Ascending aorta (tissue), 2 donors: ENCODE measurements around the gene ARHGEF28. TPM values are rescaled to one million over a fixed set of nuclear protein-coding genes. Genes with fewer than 3 reads are reported as not detected.

ENCODE experiments used
- DNase-seq, 2 donors: peaks; one replicate each; pipeline ENCODE4 v3.0.0-alpha.2; 2019; ENCODE audit warnings: low spot score in 2 of 2
- H3K27ac ChIP-seq, 2 donors: fragments of 200-600 bp; sonication (generic); one replicate each; pipeline ENCODE4 v1.5.1; 2016 to 2017; ENCODE audit warnings: mild to moderate bottlenecking in 1 of 2
- H3K27me3 ChIP-seq: fragments of 200-600 bp; sonication (generic); one replicate; pipeline ENCODE4 v1.5.1; 2017
- H3K36me3 ChIP-seq, 2 donors: fragments of 200-600 bp; sonication (generic); one replicate each; pipeline ENCODE4 v1.5.1; 2016
- H3K4me1 ChIP-seq, 2 donors: fragments of 200-600 bp; sonication (generic); one replicate each; pipeline ENCODE4 v1.5.1; 2016 to 2017; ENCODE audit warnings: mild to moderate bottlenecking in 1 of 2
- H3K4me3 ChIP-seq, 2 donors: fragments of 200-600 bp; sonication (generic); one replicate each; pipeline ENCODE4 v1.5.1; 2016 to 2017; ENCODE audit warnings: mild to moderate bottlenecking in 1 of 2
- H3K9me3 ChIP-seq, 2 donors: fragments of 200-600 bp; sonication (generic); one replicate each; pipeline ENCODE4 v1.5.1; 2016
- intact Hi-C: fragments of 100-400 bp; cut with DNase I; formaldehyde crosslinking; loops from one replicate; pipeline ENCODE4 v1.15.1; 2023
- total RNA-seq: library from RNA; depleted of rRNA; stranded (reverse); fragments of >200 nt; gene quantifications from one replicate; pipeline ENCODE4 v1.1.0, GENCODE V29; 2016
- TF ChIP-seq, protein P1 (sequence below), 3 experiments: fragments of 200-600 bp in 2 of 3; fragments of 450-650 bp in 1 of 3; sonication (generic) in 2 of 3; IDR thresholded peaks; one replicate each; pipeline ENCODE4 v1.5.1; 2016 to 2019; ENCODE audit warnings: antibody characterized with exemption in 3 of 3, mild to moderate bottlenecking in 1 of 3, moderate library complexity in 1 of 3

ARHGEF28 gene
- total RNA-seq, 1 donor from 2014 or later, result 15.1 TPM

DNA sequence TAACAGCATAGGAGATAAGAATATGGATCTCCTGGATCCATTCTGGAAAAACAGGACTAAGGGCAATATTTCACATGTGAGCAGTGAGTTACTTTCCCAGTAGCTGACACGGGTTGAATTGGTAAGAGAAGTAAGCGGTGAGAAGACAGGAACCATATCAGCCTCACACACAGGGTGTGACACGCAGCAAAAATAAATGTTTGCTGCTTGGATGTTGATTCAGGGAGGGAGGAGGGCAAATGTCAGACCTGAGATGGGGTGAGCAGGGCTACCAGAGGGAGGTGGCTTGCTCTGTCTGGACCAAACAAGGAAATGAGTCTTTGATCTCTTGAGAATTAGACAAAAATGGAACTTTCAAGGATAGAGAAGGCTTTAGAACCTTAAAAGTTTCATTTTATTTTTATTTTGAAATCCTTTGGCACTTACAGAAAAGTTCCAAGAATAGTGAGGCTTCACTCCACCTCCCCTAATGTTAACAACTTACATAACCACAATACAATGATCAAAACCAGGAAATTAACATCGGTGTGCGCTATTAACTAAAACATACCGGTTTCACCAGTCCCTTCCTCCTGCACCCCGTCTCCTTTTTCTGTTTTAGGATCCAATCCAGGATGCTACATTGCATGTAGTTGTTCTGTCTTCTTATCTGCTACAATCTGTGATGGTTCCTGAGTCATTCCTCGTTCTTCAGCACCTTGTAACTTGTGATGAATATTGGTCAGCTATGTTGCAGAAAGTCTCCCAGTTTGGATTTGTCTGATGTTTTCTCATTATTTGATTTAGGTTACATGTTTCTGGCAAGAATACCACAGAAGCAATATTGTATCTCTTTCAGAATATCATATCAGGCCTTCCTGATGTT is 20.5 kb upstream of the ARHGEF28 start:
- Histone ChIP-seq H3K27me3 (no peaks in the 10 kb centered on the region), H3K36me3 (no peaks in the 10 kb centered on the region), H3K9me3 (peaks cover 0 to 16% of the 10 kb centered on the region in 2 donors), H3K4me3 (no peak overlapping the region), H3K27ac (no peak overlapping the region), H3K4me1 (no peaks in the 10 kb centered on the region)
- TF ChIP-seq, protein P1, sequence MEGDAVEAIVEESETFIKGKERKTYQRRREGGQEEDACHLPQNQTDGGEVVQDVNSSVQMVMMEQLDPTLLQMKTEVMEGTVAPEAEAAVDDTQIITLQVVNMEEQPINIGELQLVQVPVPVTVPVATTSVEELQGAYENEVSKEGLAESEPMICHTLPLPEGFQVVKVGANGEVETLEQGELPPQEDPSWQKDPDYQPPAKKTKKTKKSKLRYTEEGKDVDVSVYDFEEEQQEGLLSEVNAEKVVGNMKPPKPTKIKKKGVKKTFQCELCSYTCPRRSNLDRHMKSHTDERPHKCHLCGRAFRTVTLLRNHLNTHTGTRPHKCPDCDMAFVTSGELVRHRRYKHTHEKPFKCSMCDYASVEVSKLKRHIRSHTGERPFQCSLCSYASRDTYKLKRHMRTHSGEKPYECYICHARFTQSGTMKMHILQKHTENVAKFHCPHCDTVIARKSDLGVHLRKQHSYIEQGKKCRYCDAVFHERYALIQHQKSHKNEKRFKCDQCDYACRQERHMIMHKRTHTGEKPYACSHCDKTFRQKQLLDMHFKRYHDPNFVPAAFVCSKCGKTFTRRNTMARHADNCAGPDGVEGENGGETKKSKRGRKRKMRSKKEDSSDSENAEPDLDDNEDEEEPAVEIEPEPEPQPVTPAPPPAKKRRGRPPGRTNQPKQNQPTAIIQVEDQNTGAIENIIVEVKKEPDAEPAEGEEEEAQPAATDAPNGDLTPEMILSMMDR (IDR thresholded peaks at IDR 0.05), result no peak
- DNase-seq, result no peak
- intact Hi-C loops, result no loop called here

DNA sequence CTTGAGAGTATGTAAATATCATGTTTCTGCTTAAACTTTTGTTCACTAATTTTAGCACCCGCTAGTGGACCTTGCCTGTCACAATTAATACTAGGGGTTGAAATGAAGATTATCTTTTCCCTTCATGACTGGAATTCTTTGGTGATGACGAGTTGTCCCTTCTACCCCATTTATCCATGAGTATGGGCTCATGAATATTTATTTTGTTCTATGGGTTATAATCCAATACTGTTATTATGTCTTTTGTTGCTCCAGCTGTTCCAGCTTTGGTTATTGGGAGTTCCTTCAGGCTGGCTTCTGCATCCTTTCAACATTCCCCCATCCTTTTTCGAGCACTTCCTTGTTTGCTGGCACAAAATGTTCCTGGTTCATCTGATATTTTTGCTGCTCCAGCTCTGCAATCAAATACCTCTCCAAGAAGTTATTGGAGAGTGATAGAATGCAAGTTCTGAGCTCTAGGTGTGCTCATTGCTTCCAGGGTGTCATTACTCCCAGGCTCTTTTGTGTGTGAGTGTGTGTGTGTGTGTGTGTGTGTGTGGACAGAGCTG is 19.7 kb upstream of the ARHGEF28 start:
- DNase-seq, result no peak
- no peak overlapping the region for H3K4me3 ChIP-seq
- no peaks in the 10 kb centered on the region for H3K4me1 ChIP-seq
- TF ChIP-seq, protein P1 (IDR thresholded peaks at IDR 0.05), result no peak
- H3K27ac ChIP-seq, result no peak overlapping the region
- H3K36me3 ChIP-seq, result no peaks in the 10 kb centered on the region
- H3K9me3 ChIP-seq, result peaks cover 0 to 11% of the 10 kb centered on the region in 2 donors
- no peaks in the 10 kb centered on the region for H3K27me3 ChIP-seq
- intact Hi-C loops, result no loop called here

DNA sequence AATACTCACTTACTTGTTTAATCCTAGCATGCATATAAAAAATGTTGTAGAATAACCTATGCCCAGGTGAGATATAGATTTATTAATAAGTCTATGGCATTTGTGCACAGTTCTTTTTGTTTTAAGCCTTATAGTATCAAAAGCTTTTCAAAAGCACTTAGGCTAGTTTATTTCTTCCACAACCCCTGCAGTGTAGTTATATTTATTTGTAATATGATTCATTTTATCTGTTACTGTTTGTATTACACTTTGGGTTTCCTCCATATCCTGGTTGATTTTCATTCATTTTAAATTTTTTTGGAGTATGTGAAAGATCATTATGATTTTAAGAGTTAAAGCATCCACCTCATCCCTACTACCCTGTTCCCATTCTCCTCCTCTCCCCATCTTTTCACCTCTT is 18.8 kb upstream of the ARHGEF28 start:
- DNase-seq, result no peak
- Histone ChIP-seq H3K27me3 (no peaks in the 10 kb centered on the region), H3K9me3 (peaks cover 0 to 2% of the 10 kb centered on the region in 2 donors), H3K4me1 (no peaks in the 10 kb centered on the region), H3K4me3 (no peak overlapping the region), H3K36me3 (no peaks in the 10 kb centered on the region), H3K27ac (no peak overlapping the region)
- TF ChIP-seq, protein P1 (IDR thresholded peaks at IDR 0.05), result no peak
- intact Hi-C loops, result no loop called here

DNA sequence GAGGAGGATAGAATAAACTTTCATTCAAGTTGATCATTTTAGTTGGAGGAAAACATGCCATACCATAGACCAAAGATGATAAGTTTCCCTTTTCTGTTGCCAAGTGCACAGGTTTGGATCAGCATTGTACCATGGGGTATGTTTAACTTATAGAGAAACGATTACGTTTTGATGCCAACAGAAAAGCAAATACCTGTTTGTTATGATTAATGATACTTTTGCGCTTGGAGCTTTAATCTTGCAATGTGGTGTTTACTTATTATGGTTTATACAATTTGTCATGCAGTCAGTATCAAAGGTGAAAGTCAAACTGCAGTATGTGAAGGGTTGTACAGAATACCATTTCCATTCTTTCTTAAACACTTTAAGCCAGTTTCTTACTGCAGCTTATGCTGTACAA is 13.2 kb upstream of the ARHGEF28 start:
- DNase-seq, result no peak
- TF ChIP-seq, protein P1 (IDR thresholded peaks at IDR 0.05), result no peak
- H3K4me1 ChIP-seq, result no peaks in the 10 kb centered on the region
- no peaks in the 10 kb centered on the region for H3K36me3 ChIP-seq
- no peak overlapping the region for H3K4me3 ChIP-seq
- no peak overlapping the region for H3K27ac ChIP-seq
- intact Hi-C loops, result no loop called here
- no peaks in the 10 kb centered on the region for H3K9me3 ChIP-seq
- H3K27me3 ChIP-seq, result no peaks in the 10 kb centered on the region

DNA sequence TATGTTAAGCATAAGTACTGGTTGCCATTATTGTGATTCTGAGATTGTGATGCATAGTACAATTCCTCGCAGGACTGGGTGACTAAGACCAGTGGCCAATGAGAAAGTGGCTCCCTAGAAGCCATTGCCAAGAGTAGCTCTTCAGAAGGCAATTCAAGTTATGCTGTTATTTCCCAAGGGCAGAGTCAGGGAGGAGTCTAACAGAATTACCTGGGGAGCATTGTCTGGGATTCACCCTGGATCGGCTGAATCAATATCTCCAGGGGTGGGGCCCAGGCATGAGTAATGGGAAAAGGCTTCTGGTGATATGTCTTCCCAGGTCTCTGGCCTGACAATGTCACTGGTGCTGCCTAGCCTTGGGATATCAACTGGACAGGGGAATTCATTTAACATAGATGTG is 10.9 kb upstream of the ARHGEF28 start:
- no peaks in the 10 kb centered on the region for H3K9me3 ChIP-seq
- H3K36me3 ChIP-seq, result no peaks in the 10 kb centered on the region
- intact Hi-C loops, result no loop called here
- H3K27ac ChIP-seq, result no peak overlapping the region
- H3K4me1 ChIP-seq, result no peaks in the 10 kb centered on the region
- H3K27me3 ChIP-seq, result no peaks in the 10 kb centered on the region
- no peak overlapping the region for H3K4me3 ChIP-seq
- TF ChIP-seq, protein P1 (IDR thresholded peaks at IDR 0.05), result no peak
- no peak for DNase-seq
